ENCODE results near the gene SMTNL2.

- TF ChIP-seq CTCF (IDR thresholded peaks at IDR 0.05; ENCODE audit: low read length), result no peak
- no peak for TF ChIP-seq EZH2 (optimal IDR thresholded peaks at IDR 0.05; ENCODE audit: low read depth, low read length)
Measured at GRCh38 chr17:4573115-4573514, 11.2 kb upstream of the SMTNL2 start.

Measured in MM.1S (cell line).